Urinary bladder (tissue), 4 donors: Measurements from ENCODE around the gene ARHGAP31. TPM values are rescaled to one million over a fixed set of nuclear protein-coding genes. Genes with fewer than 3 reads are reported as not detected.

Experiments
- DNase-seq: peaks from one replicate; pipeline ENCODE4 v3.0.0-alpha.2; 2015; ENCODE audit errors: extremely low spot score
- H3K27ac ChIP-seq: one replicate; pipeline ENCODE4 v1.5.1; 2013; ENCODE audit warnings: low read depth, mild to moderate bottlenecking, moderate library complexity
- H3K36me3 ChIP-seq: one replicate; pipeline ENCODE4 v1.6.1; 2013; ENCODE audit warnings: mild to moderate bottlenecking, moderate library complexity; ENCODE audit not compliant: insufficient read depth
- H3K4me1 ChIP-seq: one replicate; pipeline ENCODE4 v1.6.1; 2013; ENCODE audit warnings: mild to moderate bottlenecking, moderate library complexity; ENCODE audit not compliant: insufficient read depth
- H3K4me3 ChIP-seq: one replicate; pipeline ENCODE4 v1.5.1; 2013; ENCODE audit warnings: low read depth, low read length
- WGBS: extraction: QIAGEN DNeasy Blood & Tissue Kit; methylation state at CpG from one replicate; pipeline ENCODE4 v1.1.7; 2013; 5-methylcytosine and 5-hydroxymethylcytosine counted together
- polyA plus RNA-seq: library from polyadenylated mRNA; stranded (reverse); fragments of 200-250 nt; gene quantifications from one replicate; pipeline ENCODE4 v1.2.3, GENCODE V29; 2013
- total RNA-seq: library from RNA; depleted of rRNA; stranded (reverse); fragments of >200 nt; gene quantifications from one replicate; pipeline ENCODE4 v1.2.3, GENCODE V29; 2014
- donor health status: healthy with polysubstance abuse.
- donor health status: healthy.

The ARHGAP31 gene
- total and polyA plus RNA-seq, 2 donors: 10.3 to 16.1 TPM

DNA sequence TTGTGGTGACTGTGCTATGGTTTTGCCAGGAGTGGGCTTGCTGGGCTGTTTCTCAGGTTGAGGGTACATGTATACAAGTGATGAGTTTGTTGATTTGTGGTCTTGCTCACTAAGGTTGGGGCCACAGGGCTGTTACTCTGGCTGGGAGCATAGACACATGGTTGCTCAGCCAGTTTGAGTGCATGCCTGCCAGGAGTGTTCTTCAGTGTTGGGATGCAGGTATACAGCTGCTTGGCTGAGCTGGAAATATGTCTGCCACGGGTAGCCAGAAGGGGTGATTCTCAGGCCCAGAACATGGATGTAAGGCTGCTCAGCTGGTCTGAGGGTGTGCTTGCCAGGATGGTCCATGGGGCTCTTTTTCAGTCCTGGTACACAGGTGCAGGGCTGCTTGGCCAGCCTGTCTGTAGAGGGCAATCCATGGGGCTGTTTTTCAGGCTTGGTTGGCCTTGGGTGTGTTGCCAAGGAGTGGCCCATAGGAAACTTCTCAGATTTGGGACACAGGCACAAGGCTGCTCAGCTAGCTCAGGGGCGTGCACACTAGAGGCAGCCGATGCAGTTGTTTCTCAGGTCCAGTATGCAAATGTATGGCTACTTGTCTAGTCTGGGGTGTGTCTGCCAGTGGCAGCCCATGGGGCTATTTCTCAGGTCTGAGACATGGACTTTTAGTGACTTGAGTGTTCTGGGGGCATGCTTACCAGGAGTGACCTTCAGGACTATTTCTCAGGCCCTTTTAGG is 5.3 kb upstream of the ARHGAP31 start:
- no peak overlapping the region for H3K27ac ChIP-seq
- H3K4me1 ChIP-seq: no peaks in the 10 kb centered on the region
- no peaks in the 10 kb centered on the region for H3K36me3 ChIP-seq
- DNase-seq: no peak
- H3K4me3 ChIP-seq: no peak overlapping the region
- 90% methylated on average over 3 of the region's 3 CpGs for WGBS

GRCh38 chr3:119289404-119289770 is 4.8 kb upstream of the ARHGAP31 start:
- Histone ChIP-seq H3K4me3 (no peak overlapping the region), H3K36me3 (no peaks in the 10 kb centered on the region), H3K27ac (no peak overlapping the region), H3K4me1 (no peaks in the 10 kb centered on the region)
- no peak for DNase-seq
- WGBS: 95% methylated on average over 2 of the region's 2 CpGs

GRCh38 chr3:119290613-119291012 is 3.6 kb upstream of the ARHGAP31 start:
- H3K4me3 ChIP-seq: no peak overlapping the region
- H3K36me3 ChIP-seq: no peaks in the 10 kb centered on the region
- no peaks in the 10 kb centered on the region for H3K4me1 ChIP-seq
- DNase-seq: no peak
- H3K27ac ChIP-seq: no peak overlapping the region

- no peaks in the 10 kb centered on the region for H3K36me3 ChIP-seq
- H3K27ac ChIP-seq: no peak overlapping the region
- no peak for DNase-seq
- WGBS: 76% methylated on average over 7 of the region's 7 CpGs
- H3K4me3 ChIP-seq: no peak overlapping the region
- no peaks in the 10 kb centered on the region for H3K4me1 ChIP-seq
Observed at GRCh38 chr3:119291062-119291700, 3.0 kb upstream of the ARHGAP31 start.

DNA sequence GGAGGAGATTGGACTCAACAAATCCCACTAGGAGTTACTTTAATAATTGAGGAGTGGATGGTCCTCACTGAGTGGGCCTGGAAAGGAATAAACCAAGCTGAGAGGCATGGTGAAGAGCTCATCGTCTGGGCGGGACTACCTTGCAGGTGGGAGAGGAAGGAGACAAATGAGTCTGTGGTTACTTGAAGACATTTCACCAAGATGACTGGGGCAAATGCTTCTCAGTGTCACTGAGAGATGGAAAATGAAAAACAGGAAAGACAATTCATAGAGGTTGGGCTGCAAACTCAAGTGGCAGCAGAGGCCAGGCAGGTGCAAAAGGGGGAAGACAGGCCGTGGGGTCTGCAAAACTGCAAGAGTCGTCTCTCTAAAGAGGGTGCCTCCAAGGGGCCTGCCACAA is 1.5 kb upstream of the ARHGAP31 start:
- 90% methylated on average over 4 of the region's 4 CpGs for WGBS
- Histone ChIP-seq H3K4me1 (no peaks in the 10 kb centered on the region), H3K27ac (no peak overlapping the region), H3K36me3 (no peaks in the 10 kb centered on the region), H3K4me3 (no peak overlapping the region)
- DNase-seq: no peak

DNA sequence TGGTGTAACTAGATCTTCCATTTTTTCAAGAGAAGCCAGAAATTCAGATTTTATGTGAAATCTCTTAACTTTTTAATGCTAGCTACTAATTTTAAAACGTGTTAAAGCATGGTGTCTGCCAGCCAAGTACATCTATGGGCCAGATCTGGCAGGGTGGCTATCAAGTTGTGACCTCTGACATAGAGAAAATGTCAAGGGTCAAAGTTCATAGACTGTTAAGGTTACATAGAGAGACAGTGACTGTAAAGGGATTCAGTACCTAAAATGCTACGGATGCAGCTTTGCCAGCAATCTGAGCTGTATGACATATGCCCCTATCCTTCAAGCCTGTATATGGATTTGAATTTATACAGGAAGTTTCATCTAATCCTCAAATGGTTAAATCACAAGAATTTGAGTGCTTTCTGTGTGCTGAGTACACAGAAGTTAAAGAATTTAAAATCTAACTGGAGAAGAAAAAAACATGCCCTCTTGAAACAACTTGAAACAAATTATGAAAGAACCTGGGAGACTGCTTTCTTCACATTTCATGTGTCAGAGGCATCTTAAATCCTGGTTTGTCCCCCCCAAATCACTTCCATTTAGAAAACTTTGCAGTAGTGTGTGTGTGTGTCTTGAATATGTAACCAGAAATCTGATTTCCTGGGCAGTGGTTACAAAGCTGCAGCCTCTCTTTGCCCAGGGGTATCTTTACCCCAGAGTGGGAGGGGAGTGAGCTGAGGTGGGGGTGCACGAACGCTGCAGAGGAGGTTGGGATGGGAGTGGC is 895 bp upstream of the ARHGAP31 start:
- 27% methylated on average over 4 of the region's 4 CpGs for WGBS
- no peaks in the 10 kb centered on the region for H3K36me3 ChIP-seq
- H3K4me1 ChIP-seq: no peaks in the 10 kb centered on the region
- no peak for DNase-seq
- H3K4me3 ChIP-seq: peak overlapping the region; percentile 62
- no peak overlapping the region for H3K27ac ChIP-seq

DNA sequence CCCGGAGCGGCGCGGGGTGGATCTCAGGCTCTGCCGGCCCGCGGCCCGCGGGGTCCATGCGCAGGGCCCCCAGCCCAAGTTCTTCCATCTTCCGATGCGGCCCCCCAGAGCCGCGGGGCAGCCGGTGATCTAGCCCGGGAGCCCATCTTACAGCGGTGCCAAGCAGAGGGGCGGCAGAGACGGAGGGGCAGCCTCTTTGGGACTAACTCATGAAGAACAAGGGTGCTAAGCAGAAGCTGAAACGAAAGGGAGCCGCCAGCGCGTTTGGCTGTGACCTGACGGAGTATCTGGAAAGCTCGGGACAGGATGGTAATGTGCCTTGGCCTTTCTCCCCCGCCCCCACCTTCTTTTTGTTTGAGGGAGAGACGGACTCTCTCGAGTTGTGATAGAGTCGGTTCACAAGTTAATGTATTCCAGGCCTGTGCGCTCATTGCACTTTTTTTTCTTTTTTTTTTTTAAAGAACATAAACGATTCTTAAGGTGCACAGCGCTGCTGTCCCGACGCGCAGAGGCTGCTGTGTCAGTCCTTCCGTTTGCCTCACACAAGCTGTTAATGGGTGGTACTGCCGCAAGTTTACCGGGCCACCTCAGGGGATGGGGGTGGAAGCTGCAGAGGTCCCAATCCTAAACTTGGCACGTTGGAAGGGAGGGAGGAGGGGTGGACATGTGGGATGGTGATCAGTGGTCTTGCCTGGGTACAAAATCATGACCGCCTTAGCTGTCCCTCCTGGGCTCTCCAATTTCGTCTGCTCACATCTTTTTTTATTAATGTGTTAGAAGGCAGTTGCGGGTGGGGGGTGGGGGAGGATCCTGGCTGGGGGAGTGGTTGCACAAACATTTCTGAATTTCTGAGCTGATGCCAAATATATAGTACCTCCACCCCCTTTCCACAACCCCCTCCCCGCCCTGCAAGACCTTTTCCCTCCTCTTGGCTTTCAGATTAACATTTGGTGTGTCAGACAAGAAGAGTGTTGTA is 801 bp downstream of the ARHGAP31 start:
- Histone ChIP-seq H3K4me1 (no peaks in the 10 kb centered on the region), H3K36me3 (no peaks in the 10 kb centered on the region), H3K27ac (peak overlapping the region; percentile 92), H3K4me3 (peak overlapping the region; percentile 62)
- 2% methylated on average over 43 of the region's 43 CpGs for WGBS
- no peak for DNase-seq

- peak overlapping the region; percentile 62 for H3K4me3 ChIP-seq
- no peaks in the 10 kb centered on the region for H3K36me3 ChIP-seq
- 47% methylated on average over 8 of the region's 8 CpGs for WGBS
- no peak overlapping the region for H3K27ac ChIP-seq
- no peaks in the 10 kb centered on the region for H3K4me1 ChIP-seq
- DNase-seq: no peak
Observed at GRCh38 chr3:119295816-119296726, 1.9 kb downstream of the ARHGAP31 start.

GRCh38 chr3:119296727-119297122 is 2.5 kb downstream of the ARHGAP31 start:
- Histone ChIP-seq H3K4me3 (peak overlapping the region; percentile 15), H3K36me3 (no peaks in the 10 kb centered on the region), H3K4me1 (no peaks in the 10 kb centered on the region), H3K27ac (no peak overlapping the region)
- 70% methylated on average over 4 of the region's 4 CpGs for WGBS
- no peak for DNase-seq

DNA sequence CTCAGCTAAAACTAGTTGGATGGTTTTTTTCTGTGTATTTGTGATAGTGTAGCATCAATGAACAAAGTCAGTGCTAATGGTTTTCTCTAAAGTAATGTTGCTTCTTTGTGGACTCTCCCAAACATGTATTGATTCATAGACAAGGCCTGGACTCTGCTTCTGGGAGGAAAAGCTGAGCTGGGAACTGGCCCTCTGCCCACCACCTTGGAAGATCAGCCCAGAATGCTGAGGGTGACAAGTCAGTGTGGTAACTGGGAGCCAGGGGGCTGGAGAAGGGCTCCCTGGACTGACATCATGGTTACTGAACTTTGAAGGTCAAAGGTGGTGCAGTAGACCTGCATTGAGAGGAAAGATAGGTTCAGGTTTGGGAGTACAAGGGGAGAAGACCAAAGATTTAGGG is 3.0 kb downstream of the ARHGAP31 start:
- no peak overlapping the region for H3K27ac ChIP-seq
- DNase-seq: no peak
- H3K4me3 ChIP-seq: no peak overlapping the region
- H3K4me1 ChIP-seq: no peaks in the 10 kb centered on the region
- no peaks in the 10 kb centered on the region for H3K36me3 ChIP-seq

DNA sequence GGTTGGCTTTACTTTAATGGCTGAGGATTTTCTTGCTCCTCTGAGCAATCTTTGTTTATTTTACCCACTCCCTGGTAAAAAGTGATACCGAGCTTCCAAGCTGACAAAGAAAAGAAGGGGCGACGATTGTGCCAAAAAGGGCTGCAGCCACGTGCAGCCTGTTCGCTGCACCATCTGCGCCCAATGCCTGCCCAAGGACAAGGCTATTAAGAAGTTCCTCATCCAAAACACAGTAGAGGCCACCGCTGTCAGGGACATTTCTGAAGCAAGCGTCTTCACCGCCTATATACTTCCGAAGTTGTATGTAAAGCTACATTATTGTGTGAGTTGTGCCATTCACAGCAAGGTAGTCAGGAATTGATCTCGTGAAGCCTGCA is 4.4 kb downstream of the ARHGAP31 start:
- 77% methylated on average over 11 of the region's 11 CpGs for WGBS
- DNase-seq: no peak

GRCh38 chr3:119300991-119301391 is 6.8 kb downstream of the ARHGAP31 start:
- no peak overlapping the region for H3K27ac ChIP-seq
- no peak for DNase-seq
- 67% methylated on average over 5 of the region's 5 CpGs for WGBS
- H3K4me3 ChIP-seq: no peak overlapping the region
- H3K4me1 ChIP-seq: no peaks in the 10 kb centered on the region
- no peaks in the 10 kb centered on the region for H3K36me3 ChIP-seq

More for the DNA sequence above, 4.4 kb downstream of the ARHGAP31 start:
- Histone ChIP-seq H3K27ac (no peak overlapping the region), H3K4me3 (no peak overlapping the region), H3K4me1 (no peaks in the 10 kb centered on the region), H3K36me3 (no peaks in the 10 kb centered on the region)
